WTC11 (cell line): ENCODE results near the gene FCHSD2. TPM values are rescaled to one million over a fixed set of nuclear protein-coding genes. Genes with fewer than 3 reads are reported as not detected.

Experiments used
- ATAC-seq: fragments of 200-7000 bp; cut with Tn5 transposase; 2 replicates; pipeline ENCODE4 v1.10.0; 2021; ENCODE audit warnings: mild to moderate bottlenecking, moderate library complexity
- CTCF ChIA-PET: fragments of 300-600 bp; sonication (Branson Sonifier 250); formaldehyde crosslinking; loops from one replicate; lab custom pipeline; 2021; ENCODE audit warnings: antibody characterized with exemption; lab: Charles Lee
- POLR2A ChIA-PET: fragments of 350-600 bp; sonication (Branson Sonifier 250); formaldehyde crosslinking; loops from one replicate; lab custom pipeline; 2021; ENCODE audit warnings: antibody characterized with exemption; lab: Charles Lee
- DNase-seq: peaks from one replicate; pipeline ENCODE4 v3.0.0; 2021; ENCODE audit warnings: low spot score
- H3K27ac Mint-ChIP-seq: 2 replicates; pipeline ENCODE4 v1.8.0; 2021; ENCODE audit warnings: mixed read lengths
- H3K27me3 Mint-ChIP-seq: 2 replicates; pipeline ENCODE4 v1.8.0; 2021; ENCODE audit warnings: low read depth, mild to moderate bottlenecking, moderate library complexity, mixed read lengths
- H3K36me3 Mint-ChIP-seq: 2 replicates; pipeline ENCODE4 v1.8.0; 2021; ENCODE audit warnings: mixed read lengths
- H3K4me1 Mint-ChIP-seq: 2 replicates; pipeline ENCODE4 v1.8.0; 2022; ENCODE audit warnings: mixed read lengths
- H3K4me3 Mint-ChIP-seq: 2 replicates; pipeline ENCODE4 v1.8.0; 2021; ENCODE audit warnings: mild to moderate bottlenecking, moderate library complexity, mixed read lengths
- H3K9me3 Mint-ChIP-seq: 2 replicates; pipeline ENCODE4 v1.8.0; 2021; ENCODE audit warnings: mixed read lengths
- CREM ChIP-seq: sonication (generic); formaldehyde crosslinking; IDR thresholded peaks from 2 replicates; pipeline ENCODE4 v1.8.1; 2022; ENCODE audit warnings: mild to moderate bottlenecking, missing genetic modification reagents, moderate library complexity
- E2F4 ChIP-seq: sonication (generic); formaldehyde crosslinking; IDR thresholded peaks from 2 replicates; pipeline ENCODE4 v1.8.1; 2022; ENCODE audit warnings: low read depth, mild to moderate bottlenecking, moderate library complexity, missing genetic modification reagents, borderline replicate concordance
- E2F5 ChIP-seq: sonication (generic); formaldehyde crosslinking; IDR thresholded peaks from 2 replicates; pipeline ENCODE4 v1.8.1; 2022; ENCODE audit warnings: mild to moderate bottlenecking, moderate library complexity, missing genetic modification reagents
- ETV6 ChIP-seq: sonication (generic); formaldehyde crosslinking; IDR thresholded peaks from 2 replicates; pipeline ENCODE4 v1.8.1; 2022; ENCODE audit warnings: mild to moderate bottlenecking, missing genetic modification reagents
- FOXK1 ChIP-seq: sonication (generic); formaldehyde crosslinking; IDR thresholded peaks from 2 replicates; pipeline ENCODE4 v1.8.0; 2022; ENCODE audit warnings: mild to moderate bottlenecking, moderate library complexity, missing genetic modification reagents
- IRF2 ChIP-seq: sonication (generic); formaldehyde crosslinking; IDR thresholded peaks from 2 replicates; pipeline ENCODE4 v1.8.0; 2022; ENCODE audit warnings: low read depth, missing genetic modification reagents, borderline replicate concordance
- RORB ChIP-seq: fragments of 250-450 bp; sonication (Bioruptor Pico); IDR thresholded peaks from 2 replicates; pipeline ENCODE4 v1.9.0; 2021; ENCODE audit warnings: mild to moderate bottlenecking
- TEAD1 ChIP-seq: sonication (generic); formaldehyde crosslinking; IDR thresholded peaks from 2 replicates; pipeline ENCODE4 v1.8.0; 2022; ENCODE audit warnings: mild to moderate bottlenecking, missing genetic modification reagents
- total RNA-seq: library from RNA; stranded (reverse); gene quantifications from 3 replicates; pipeline ENCODE4 v1.2.3, GENCODE V29; 2021
- TF ChIP-seq, protein P1 (sequence below): sonication (generic); formaldehyde crosslinking; IDR thresholded peaks from 2 replicates; pipeline ENCODE4 v1.8.0; 2023; ENCODE audit warnings: missing genetic modification reagents
- TF ChIP-seq, protein P2 (sequence below): sonication (generic); formaldehyde crosslinking; IDR thresholded peaks from 2 replicates; pipeline ENCODE4 v1.8.1; 2022; ENCODE audit warnings: missing genetic modification reagents, borderline replicate concordance
- TF ChIP-seq, protein P3 (sequence below): sonication (generic); formaldehyde crosslinking; IDR thresholded peaks from 2 replicates; pipeline ENCODE4 v1.8.1; 2023; ENCODE audit warnings: mild to moderate bottlenecking, missing genetic modification reagents, borderline replicate concordance
- TF ChIP-seq, protein P4 (sequence below): sonication (generic); formaldehyde crosslinking; IDR thresholded peaks from 2 replicates; pipeline ENCODE4 v1.8.0; 2023; ENCODE audit warnings: mild to moderate bottlenecking, missing genetic modification reagents

The FCHSD2 gene
- total RNA-seq, 1 experiment from 2014 or later = 10.1 TPM

DNA sequence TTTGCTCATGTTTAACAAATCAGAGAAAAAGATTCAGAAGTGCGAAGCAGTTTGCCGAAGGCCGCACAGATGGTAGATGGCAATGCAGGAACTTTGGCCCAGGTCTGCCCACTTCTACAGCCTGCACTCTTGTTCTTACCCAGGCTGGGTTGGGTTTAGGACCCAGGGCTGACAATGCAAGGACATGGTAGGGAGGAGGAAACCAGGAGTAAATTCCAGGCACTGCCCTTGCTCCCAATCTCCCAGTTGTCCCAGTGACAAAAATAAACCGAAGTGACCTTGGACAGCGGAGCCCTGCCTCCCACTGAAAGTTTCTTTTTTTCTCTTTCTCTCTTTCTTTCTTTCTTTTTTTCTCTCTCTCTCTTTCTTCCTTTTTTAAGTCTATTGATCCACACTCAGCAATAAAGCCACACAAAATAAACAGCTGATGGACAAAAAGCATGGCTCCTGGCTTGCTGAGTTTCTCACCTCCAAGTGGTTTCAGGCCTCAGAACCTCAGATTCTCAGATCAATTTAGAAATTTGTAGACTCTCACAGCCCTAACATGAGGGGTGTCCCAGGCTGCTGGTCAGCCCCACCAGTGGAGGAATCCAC, 33.5 kb upstream of the FCHSD2 start:
- CTCF ChIA-PET = interaction anchor here (0.6 to 7.2 kb wide), 6 partner anchors 10 to 345 kb away, joined by 3 to 83 read pairs (median 7); partner anchors contain the start of gene FCHSD2
- POLR2A ChIA-PET = no interaction called here
- no peak overlapping the region for H3K4me3 Mint-ChIP-seq
- no peaks in the 10 kb centered on the region for H3K36me3 Mint-ChIP-seq
- TF ChIP-seq IRF2 (CRISPR knock-in tag) (no peak), E2F5 (CRISPR knock-in tag) (no peak), FOXK1 (CRISPR knock-in tag) (no peak), RORB (CRISPR knock-in tag) (no peak)
- ATAC-seq (no peak), DNase-seq (no peak)
- no peaks in the 10 kb centered on the region for H3K4me1 Mint-ChIP-seq
- H3K27me3 Mint-ChIP-seq = no peaks in the 10 kb centered on the region; the same call in 1 of the 2 replicates
- H3K27ac Mint-ChIP-seq = no peak overlapping the region
- no peaks in the 10 kb centered on the region for H3K9me3 Mint-ChIP-seq

GRCh38 chr11:73174495-73174791, 32.3 kb upstream of the FCHSD2 start:
- ChIA-PET POLR2A (no interaction called here), CTCF (interaction anchor here (1.5 kb wide), 1 partner anchor 9 kb away, joined by 4 read pairs; no protein-coding TSS in a partner anchor)
- ATAC-seq (no peak), DNase-seq (no peak)
- peaks cover 4% of the 10 kb centered on the region for H3K4me1 Mint-ChIP-seq
- no peaks in the 10 kb centered on the region for H3K9me3 Mint-ChIP-seq
- TF ChIP-seq, protein P1, sequence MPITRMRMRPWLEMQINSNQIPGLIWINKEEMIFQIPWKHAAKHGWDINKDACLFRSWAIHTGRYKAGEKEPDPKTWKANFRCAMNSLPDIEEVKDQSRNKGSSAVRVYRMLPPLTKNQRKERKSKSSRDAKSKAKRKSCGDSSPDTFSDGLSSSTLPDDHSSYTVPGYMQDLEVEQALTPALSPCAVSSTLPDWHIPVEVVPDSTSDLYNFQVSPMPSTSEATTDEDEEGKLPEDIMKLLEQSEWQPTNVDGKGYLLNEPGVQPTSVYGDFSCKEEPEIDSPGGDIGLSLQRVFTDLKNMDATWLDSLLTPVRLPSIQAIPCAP = no peak
- TF ChIP-seq ETV6 (CRISPR knock-in tag) (no peak), E2F4 (no peak), TEAD1 (CRISPR knock-in tag) (no peak), CREM (no peak)
- TF ChIP-seq, protein P2, sequence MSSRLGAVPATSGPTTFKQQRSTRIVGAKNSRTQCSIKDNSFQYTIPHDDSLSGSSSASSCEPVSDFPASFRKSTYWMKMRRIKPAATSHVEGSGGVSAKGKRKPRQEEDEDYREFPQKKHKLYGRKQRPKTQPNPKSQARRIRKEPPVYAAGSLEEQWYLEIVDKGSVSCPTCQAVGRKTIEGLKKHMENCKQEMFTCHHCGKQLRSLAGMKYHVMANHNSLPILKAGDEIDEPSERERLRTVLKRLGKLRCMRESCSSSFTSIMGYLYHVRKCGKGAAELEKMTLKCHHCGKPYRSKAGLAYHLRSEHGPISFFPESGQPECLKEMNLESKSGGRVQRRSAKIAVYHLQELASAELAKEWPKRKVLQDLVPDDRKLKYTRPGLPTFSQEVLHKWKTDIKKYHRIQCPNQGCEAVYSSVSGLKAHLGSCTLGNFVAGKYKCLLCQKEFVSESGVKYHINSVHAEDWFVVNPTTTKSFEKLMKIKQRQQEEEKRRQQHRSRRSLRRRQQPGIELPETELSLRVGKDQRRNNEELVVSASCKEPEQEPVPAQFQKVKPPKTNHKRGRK (CRISPR knock-in tag) = no peak
- TF ChIP-seq, protein P3, sequence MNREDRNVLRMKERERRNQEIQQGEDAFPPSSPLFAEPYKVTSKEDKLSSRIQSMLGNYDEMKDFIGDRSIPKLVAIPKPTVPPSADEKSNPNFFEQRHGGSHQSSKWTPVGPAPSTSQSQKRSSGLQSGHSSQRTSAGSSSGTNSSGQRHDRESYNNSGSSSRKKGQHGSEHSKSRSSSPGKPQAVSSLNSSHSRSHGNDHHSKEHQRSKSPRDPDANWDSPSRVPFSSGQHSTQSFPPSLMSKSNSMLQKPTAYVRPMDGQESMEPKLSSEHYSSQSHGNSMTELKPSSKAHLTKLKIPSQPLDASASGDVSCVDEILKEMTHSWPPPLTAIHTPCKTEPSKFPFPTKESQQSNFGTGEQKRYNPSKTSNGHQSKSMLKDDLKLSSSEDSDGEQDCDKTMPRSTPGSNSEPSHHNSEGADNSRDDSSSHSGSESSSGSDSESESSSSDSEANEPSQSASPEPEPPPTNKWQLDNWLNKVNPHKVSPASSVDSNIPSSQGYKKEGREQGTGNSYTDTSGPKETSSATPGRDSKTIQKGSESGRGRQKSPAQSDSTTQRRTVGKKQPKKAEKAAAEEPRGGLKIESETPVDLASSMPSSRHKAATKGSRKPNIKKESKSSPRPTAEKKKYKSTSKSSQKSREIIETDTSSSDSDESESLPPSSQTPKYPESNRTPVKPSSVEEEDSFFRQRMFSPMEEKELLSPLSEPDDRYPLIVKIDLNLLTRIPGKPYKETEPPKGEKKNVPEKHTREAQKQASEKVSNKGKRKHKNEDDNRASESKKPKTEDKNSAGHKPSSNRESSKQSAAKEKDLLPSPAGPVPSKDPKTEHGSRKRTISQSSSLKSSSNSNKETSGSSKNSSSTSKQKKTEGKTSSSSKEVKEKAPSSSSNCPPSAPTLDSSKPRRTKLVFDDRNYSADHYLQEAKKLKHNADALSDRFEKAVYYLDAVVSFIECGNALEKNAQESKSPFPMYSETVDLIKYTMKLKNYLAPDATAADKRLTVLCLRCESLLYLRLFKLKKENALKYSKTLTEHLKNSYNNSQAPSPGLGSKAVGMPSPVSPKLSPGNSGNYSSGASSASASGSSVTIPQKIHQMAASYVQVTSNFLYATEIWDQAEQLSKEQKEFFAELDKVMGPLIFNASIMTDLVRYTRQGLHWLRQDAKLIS = no peak
- TF ChIP-seq, protein P4, sequence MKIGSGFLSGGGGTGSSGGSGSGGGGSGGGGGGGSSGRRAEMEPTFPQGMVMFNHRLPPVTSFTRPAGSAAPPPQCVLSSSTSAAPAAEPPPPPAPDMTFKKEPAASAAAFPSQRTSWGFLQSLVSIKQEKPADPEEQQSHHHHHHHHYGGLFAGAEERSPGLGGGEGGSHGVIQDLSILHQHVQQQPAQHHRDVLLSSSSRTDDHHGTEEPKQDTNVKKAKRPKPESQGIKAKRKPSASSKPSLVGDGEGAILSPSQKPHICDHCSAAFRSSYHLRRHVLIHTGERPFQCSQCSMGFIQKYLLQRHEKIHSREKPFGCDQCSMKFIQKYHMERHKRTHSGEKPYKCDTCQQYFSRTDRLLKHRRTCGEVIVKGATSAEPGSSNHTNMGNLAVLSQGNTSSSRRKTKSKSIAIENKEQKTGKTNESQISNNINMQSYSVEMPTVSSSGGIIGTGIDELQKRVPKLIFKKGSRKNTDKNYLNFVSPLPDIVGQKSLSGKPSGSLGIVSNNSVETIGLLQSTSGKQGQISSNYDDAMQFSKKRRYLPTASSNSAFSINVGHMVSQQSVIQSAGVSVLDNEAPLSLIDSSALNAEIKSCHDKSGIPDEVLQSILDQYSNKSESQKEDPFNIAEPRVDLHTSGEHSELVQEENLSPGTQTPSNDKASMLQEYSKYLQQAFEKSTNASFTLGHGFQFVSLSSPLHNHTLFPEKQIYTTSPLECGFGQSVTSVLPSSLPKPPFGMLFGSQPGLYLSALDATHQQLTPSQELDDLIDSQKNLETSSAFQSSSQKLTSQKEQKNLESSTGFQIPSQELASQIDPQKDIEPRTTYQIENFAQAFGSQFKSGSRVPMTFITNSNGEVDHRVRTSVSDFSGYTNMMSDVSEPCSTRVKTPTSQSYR (CRISPR knock-in tag) = no peak
- H3K27me3 Mint-ChIP-seq = no peaks in the 10 kb centered on the region; the same call in 1 of the 2 replicates
- H3K36me3 Mint-ChIP-seq = no peaks in the 10 kb centered on the region
- no peak overlapping the region for H3K4me3 Mint-ChIP-seq
- H3K27ac Mint-ChIP-seq = peak overlapping the region; percentile 36; the same call in 1 of the 2 replicates
